Measurements from ENCODE around the gene CLDN2.

GRCh38 chrX:106928227-106928626, 8.0 kb downstream of the CLDN2 start:
- TF ChIP-seq CTCF (IDR thresholded peaks at IDR 0.05), result no peak
- no peak for TF ChIP-seq POLR2AphosphoS5 (IDR thresholded peaks at IDR 0.05)
